HFFc6 (cell line): ENCODE results near the gene SIM2. TPM values are rescaled to one million over a fixed set of nuclear protein-coding genes. Genes with fewer than 3 reads are reported as not detected.
A peak's percentile ranks its signal among the peaks of the same experiment; 100 is the strongest.

ENCODE experiments used
- DNase-seq: peaks from one replicate; pipeline ENCODE4 v3.0.0-alpha.2; 2018
- H3K27ac Mint-ChIP-seq: 2 replicates; pipeline ENCODE4 v1.8.0; 2020; ENCODE audit warnings: mild to moderate bottlenecking, mixed read lengths
- H3K27me3 Mint-ChIP-seq: 2 replicates; pipeline ENCODE4 v1.8.0; 2021; ENCODE audit warnings: mild to moderate bottlenecking, moderate library complexity, mixed read lengths; ENCODE audit not compliant: insufficient read depth
- H3K36me3 Mint-ChIP-seq: 2 replicates; pipeline ENCODE4 v1.8.0; 2021; ENCODE audit warnings: low read depth, mixed read lengths
- H3K4me1 Mint-ChIP-seq: 2 replicates; pipeline ENCODE4 v1.8.0; 2020; ENCODE audit warnings: low read depth, mixed read lengths
- H3K4me3 Mint-ChIP-seq: 2 replicates; pipeline ENCODE4 v1.8.0; 2020; ENCODE audit warnings: mild to moderate bottlenecking, moderate library complexity, mixed read lengths
- H3K9me3 Mint-ChIP-seq: 2 replicates; pipeline ENCODE4 v1.8.0; 2020; ENCODE audit warnings: mild to moderate bottlenecking, mixed read lengths
- total RNA-seq, 6 experiments: library from RNA; stranded (reverse); fragmentation: NEBNext Ultra II Directional; extraction: Animal tissue kit (Norgen Biotek cat#: 25700); gene quantifications; 2 replicates in 1 of 6; 3 replicates in 5 of 6; pipeline ENCODE4 v1.2.3, GENCODE V29; 2021
- TF ChIP-seq, protein P1 (sequence below): fragments of 200-600 bp; sonication (generic); IDR thresholded peaks from 2 replicates; pipeline ENCODE4 v1.5.0; 2021; ENCODE audit warnings: antibody characterized with exemption, mild to moderate bottlenecking

The SIM2 gene
- total RNA-seq, 6 experiments from 2014 or later, result not detected

DNA sequence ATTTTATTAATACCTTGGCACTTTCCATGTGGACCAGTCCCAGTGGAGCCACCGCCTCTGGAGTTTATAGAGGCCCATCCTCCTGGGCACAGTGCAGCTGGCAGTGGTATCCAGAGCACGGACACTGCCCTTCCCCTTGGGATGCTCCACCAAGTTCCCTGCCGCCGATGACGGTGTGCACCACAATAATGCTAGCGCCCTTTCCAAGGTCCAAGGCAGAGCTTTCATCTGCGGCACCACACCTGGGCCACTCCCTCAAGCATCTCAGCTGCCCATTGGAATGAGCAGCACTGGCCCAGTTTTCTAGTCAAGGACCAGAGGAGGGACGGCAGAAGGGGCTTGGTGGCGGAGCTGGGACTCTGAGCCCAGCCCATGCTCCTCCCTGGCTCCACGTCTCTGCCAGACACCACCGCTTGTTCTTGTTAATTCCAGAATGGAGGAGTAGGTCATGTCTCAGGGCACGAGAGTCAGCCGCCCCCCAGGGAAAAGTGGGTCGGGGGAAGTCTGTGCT lies 24.5 kb downstream of the SIM2 start:
- Mint-ChIP-seq H3K4me3 (no peak overlapping the region), H3K9me3 (no peaks in the 10 kb centered on the region), H3K36me3 (no peaks in the 10 kb centered on the region), H3K4me1 (no peaks in the 10 kb centered on the region), H3K27me3 (peaks cover 53% of the 10 kb centered on the region), H3K27ac (no peak overlapping the region)
- DNase-seq, result no peak
- TF ChIP-seq, protein P1, sequence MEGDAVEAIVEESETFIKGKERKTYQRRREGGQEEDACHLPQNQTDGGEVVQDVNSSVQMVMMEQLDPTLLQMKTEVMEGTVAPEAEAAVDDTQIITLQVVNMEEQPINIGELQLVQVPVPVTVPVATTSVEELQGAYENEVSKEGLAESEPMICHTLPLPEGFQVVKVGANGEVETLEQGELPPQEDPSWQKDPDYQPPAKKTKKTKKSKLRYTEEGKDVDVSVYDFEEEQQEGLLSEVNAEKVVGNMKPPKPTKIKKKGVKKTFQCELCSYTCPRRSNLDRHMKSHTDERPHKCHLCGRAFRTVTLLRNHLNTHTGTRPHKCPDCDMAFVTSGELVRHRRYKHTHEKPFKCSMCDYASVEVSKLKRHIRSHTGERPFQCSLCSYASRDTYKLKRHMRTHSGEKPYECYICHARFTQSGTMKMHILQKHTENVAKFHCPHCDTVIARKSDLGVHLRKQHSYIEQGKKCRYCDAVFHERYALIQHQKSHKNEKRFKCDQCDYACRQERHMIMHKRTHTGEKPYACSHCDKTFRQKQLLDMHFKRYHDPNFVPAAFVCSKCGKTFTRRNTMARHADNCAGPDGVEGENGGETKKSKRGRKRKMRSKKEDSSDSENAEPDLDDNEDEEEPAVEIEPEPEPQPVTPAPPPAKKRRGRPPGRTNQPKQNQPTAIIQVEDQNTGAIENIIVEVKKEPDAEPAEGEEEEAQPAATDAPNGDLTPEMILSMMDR, result no peak

DNA sequence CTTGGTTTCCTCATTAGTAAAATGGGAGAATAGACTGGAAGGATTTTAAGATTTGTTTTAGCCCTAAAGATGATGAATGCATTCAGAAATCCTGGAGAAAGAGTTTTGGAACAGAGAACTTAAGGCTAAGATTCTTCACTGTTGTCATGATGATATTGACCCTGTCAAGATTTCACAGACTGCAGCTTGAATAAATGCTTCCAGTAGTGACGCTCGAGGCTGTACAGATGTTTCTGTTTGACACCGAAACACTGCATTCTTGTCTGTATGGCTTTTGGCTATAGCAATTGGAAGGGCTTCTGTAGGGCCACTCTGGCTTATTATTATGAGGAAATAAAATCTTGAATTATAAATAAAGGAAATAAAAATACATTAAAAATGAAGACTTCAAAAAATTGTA lies 25.7 kb downstream of the SIM2 start:
- H3K9me3 Mint-ChIP-seq, result no peaks in the 10 kb centered on the region
- H3K27me3 Mint-ChIP-seq, result peaks cover 55% of the 10 kb centered on the region
- no peaks in the 10 kb centered on the region for H3K36me3 Mint-ChIP-seq
- TF ChIP-seq, protein P1, result no peak
- H3K27ac Mint-ChIP-seq, result no peak overlapping the region
- H3K4me1 Mint-ChIP-seq, result no peaks in the 10 kb centered on the region
- DNase-seq, result no peak
- H3K4me3 Mint-ChIP-seq, result no peak overlapping the region

DNA sequence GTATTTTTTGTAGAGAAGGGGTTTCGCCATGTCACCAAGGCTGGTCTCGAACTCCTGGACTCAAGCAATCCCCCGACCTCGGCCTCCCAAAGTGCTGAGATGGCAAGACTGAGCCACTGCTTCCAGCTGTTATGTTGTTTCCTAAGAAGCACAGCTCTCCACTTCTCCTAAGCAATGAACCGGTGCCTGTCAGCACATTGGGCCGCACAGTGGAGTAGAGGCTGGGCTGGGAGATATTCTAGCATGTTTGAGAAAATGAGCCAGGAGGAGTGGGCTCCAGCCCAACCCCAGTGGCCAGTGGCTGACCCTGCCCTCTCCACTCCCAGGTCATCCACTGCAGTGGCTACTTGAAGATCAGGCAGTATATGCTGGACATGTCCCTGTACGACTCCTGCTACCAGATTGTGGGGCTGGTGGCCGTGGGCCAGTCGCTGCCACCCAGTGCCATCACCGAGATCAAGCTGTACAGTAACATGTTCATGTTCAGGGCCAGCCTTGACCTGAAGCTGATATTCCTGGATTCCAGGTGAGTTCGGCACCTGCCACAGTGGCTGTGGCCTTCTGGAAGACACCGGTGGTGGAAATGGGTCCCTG lies 27.0 kb downstream of the SIM2 start:
- no peak overlapping the region for H3K4me3 Mint-ChIP-seq
- no peaks in the 10 kb centered on the region for H3K9me3 Mint-ChIP-seq
- H3K27me3 Mint-ChIP-seq, result peaks cover 57% of the 10 kb centered on the region
- no peak for DNase-seq
- no peaks in the 10 kb centered on the region for H3K4me1 Mint-ChIP-seq
- TF ChIP-seq, protein P1, result no peak
- no peaks in the 10 kb centered on the region for H3K36me3 Mint-ChIP-seq
- H3K27ac Mint-ChIP-seq, result no peak overlapping the region

DNA sequence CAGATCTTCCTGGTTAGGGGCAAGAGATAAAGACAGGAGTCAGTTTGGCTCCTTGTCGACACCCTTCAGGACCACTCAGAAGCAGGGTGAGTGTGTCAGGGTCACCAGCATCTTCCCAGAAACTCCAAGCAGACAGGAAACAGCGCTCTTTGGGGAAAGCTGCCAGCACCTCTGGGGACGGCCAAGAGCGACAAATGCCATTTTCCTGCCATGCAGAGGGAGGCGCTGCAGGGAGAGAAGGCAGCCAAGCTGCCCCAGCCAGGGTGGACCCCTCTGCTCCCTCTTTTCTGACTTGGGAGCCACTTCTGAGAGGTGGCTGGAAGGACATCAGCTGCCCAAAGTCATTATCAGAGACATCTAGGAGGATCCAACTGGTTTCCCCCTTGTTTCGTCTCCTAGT lies 29.0 kb downstream of the SIM2 start:
- no peak for DNase-seq
- no peak overlapping the region for H3K4me3 Mint-ChIP-seq
- no peak overlapping the region for H3K27ac Mint-ChIP-seq
- no peaks in the 10 kb centered on the region for H3K4me1 Mint-ChIP-seq
- TF ChIP-seq, protein P1, result peak; percentile 31
- peaks cover 52% of the 10 kb centered on the region for H3K27me3 Mint-ChIP-seq
- H3K9me3 Mint-ChIP-seq, result no peaks in the 10 kb centered on the region
- no peaks in the 10 kb centered on the region for H3K36me3 Mint-ChIP-seq

DNA sequence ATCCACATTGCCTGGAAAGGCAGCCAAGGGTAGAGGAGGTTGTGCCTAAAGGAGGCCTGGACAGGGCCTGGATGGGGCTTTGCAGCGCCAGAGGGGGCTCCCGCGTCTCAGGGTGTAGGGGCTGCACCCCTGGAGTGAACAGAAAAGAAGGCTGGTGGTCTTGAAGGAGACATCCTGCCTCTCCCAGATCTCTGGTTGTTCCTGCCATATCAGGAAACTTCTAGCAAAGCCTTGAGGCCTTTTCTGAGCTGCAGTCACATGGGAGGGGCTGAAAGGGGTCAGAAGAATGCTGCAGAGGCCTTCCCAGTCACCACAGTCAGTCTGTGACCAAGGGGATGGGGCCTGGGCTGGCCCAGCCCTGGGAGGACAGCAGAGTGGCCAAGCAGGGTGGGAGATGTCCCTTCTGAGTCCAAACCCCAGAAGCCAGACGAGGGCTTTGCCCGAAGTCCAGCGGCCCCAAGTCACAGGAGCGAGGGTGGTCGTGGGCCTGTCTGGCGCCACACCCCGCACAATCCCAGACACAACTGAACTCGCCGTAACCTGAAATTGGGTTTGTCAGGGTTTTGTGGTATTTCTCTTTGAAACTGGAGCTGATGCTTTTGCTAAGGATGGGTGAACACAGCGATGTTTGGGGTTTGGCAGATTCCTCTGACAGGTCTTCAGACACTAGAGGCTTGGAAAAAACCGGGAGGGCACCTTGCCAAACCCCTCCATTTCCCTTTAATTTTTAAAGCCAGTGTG lies 29.6 kb downstream of the SIM2 start:
- H3K27me3 Mint-ChIP-seq, result peaks cover 49% of the 10 kb centered on the region
- H3K36me3 Mint-ChIP-seq, result no peaks in the 10 kb centered on the region
- DNase-seq, result no peak
- no peaks in the 10 kb centered on the region for H3K4me1 Mint-ChIP-seq
- no peaks in the 10 kb centered on the region for H3K9me3 Mint-ChIP-seq
- no peak overlapping the region for H3K4me3 Mint-ChIP-seq
- H3K27ac Mint-ChIP-seq, result no peak overlapping the region
- TF ChIP-seq, protein P1, result no peak
